Vagina (tissue), 2 donors: ENCODE data around the gene NAMPT.

Experiments
- CTCF ChIP-seq, 3 experiments: fragments of 450-650 bp in 2 of 3; fragments of 200-600 bp in 1 of 3; sonication (generic) in 1 of 3; IDR thresholded peaks; one replicate each; pipeline ENCODE4 v1.5.1; 2017 to 2019; ENCODE audit warnings: antibody characterized with exemption in 3 of 3, mild to moderate bottlenecking in 2 of 3, moderate library complexity in 2 of 3
- POLR2A ChIP-seq, 2 donors: fragments of 450-650 bp; IDR thresholded peaks; one replicate each; pipeline ENCODE4 v1.6.1; 2017; ENCODE audit warnings: antibody characterized with exemption in 2 of 2, mild to moderate bottlenecking in 2 of 2, moderate library complexity in 2 of 2
- POLR2AphosphoS5 ChIP-seq, 2 donors: sonication (generic); formaldehyde crosslinking; IDR thresholded peaks; one replicate each; pipeline ENCODE4 v1.9.0; 2017; ENCODE audit warnings: antibody characterized with exemption in 2 of 2, mild to moderate bottlenecking in 2 of 2, low read depth in 1 of 2; ENCODE audit not compliant: insufficient read depth in 1 of 2

DNA sequence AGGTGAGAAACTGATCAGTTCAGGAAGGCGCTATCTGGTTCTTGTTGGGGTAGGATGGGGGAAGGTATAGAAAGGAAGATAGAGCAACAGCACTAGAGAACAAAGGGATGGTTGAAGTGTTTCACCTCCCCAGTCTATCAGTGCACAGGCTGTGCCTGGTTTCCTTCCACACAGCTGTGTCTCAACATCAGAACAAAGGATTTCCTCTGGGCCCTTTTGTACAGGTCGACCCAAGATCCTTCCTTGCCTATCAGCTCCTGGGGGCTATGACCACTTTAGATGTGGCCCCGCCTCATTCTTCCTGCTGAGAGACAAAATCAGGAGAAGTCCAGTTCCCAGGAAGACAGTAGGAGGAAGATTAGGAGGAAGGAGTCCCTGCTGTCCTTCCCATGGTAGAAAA is 65.6 kb downstream of the NAMPT start:
- TF ChIP-seq POLR2A (IDR thresholded peaks at IDR 0.05) (no peak), CTCF (IDR thresholded peaks at IDR 0.05) (no peak), POLR2AphosphoS5 (IDR thresholded peaks at IDR 0.05; ENCODE audit: insufficient read depth in 1 of 2, low read depth in 1 of 2) (no peak)
